Adrenal gland (tissue), 5 donors: ENCODE results near the gene AKAP1.

Source experiments
- POLR2A ChIP-seq, 2 donors: fragments of 450-650 bp; IDR thresholded peaks; one replicate each; pipeline ENCODE4 v1.6.1; 2017; ENCODE audit warnings: antibody characterized with exemption in 2 of 2, mild to moderate bottlenecking in 2 of 2, moderate library complexity in 1 of 2
- TF ChIP-seq, protein P1 (sequence below), 6 experiments: fragments of 450-650 bp in 4 of 6; fragments of 200-600 bp in 2 of 6; sonication (generic) in 1 of 6; IDR thresholded peaks; 1 replicate in 5 of 6; 2 replicates in 1 of 6; pipeline versions ENCODE4 v1.5.1 to v1.8.0; 2016 to 2021; ENCODE audit warnings: antibody characterized with exemption in 6 of 6, mild to moderate bottlenecking in 2 of 6, moderate library complexity in 1 of 6
- donor health status: DM: no; HTN: no; CAD: no.

DNA sequence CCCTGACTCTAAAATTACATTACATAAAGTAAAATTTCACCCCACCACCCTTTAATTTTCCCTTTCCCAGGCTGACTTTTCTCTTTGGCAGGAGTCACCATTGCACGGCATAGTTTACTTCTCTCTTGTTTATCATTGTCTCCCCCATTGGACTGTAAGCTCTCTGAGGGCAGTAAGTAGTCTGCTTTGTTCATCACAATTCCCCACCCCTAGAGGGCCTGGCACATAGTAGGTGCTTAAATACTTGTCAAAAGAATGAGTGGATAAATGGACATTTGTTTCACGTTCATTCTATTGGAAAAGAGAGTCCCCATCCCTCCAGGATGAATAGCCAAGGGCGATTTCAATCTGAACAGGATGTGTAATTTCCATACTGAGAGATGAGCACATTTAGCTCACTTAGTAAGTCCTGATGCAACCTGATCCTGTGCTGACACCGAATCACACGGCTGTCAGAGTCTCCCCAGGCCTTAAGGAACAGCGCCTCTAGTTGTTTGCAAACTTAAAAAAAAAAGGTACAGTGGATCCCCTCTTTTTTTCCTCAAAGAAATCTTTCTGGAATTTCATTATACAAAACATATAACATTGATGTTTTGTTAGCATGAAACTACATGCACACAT lies 54.0 kb downstream of the AKAP1 start:
- TF ChIP-seq, protein P1, sequence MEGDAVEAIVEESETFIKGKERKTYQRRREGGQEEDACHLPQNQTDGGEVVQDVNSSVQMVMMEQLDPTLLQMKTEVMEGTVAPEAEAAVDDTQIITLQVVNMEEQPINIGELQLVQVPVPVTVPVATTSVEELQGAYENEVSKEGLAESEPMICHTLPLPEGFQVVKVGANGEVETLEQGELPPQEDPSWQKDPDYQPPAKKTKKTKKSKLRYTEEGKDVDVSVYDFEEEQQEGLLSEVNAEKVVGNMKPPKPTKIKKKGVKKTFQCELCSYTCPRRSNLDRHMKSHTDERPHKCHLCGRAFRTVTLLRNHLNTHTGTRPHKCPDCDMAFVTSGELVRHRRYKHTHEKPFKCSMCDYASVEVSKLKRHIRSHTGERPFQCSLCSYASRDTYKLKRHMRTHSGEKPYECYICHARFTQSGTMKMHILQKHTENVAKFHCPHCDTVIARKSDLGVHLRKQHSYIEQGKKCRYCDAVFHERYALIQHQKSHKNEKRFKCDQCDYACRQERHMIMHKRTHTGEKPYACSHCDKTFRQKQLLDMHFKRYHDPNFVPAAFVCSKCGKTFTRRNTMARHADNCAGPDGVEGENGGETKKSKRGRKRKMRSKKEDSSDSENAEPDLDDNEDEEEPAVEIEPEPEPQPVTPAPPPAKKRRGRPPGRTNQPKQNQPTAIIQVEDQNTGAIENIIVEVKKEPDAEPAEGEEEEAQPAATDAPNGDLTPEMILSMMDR (IDR thresholded peaks at IDR 0.05), result no peak
- no peak for TF ChIP-seq POLR2A (IDR thresholded peaks at IDR 0.05)
